Tibial nerve (tissue), 4 donors: ENCODE measurements around the gene SFXN5. TPM values are rescaled to one million over a fixed set of nuclear protein-coding genes. Genes with fewer than 3 reads are reported as not detected.

Experiments
- DNase-seq, 2 donors: peaks; one replicate each; pipeline ENCODE4 v3.0.0-alpha.2; 2019; ENCODE audit warnings: low spot score in 2 of 2
- H3K27ac ChIP-seq, 4 donors: fragments of 200-600 bp; sonication (generic) in 3 of 4; one replicate each; pipeline ENCODE4 v1.5.1; 2017 to 2019; ENCODE audit warnings: mild to moderate bottlenecking in 1 of 4
- H3K27me3 ChIP-seq, 2 donors: fragments of 200-600 bp; sonication (generic) in 1 of 2; one replicate each; pipeline versions ENCODE4 v1.5.1 to v1.6.0; 2017 to 2019
- H3K36me3 ChIP-seq, 3 donors: fragments of 200-600 bp; sonication (generic); one replicate each; pipeline ENCODE4 v1.5.1; 2018 to 2019
- H3K4me1 ChIP-seq, 4 donors: fragments of 200-600 bp; sonication (generic) in 3 of 4; one replicate each; pipeline ENCODE4 v1.5.1; 2017 to 2019
- H3K4me3 ChIP-seq, 4 donors: fragments of 200-600 bp; sonication (generic) in 3 of 4; one replicate each; pipeline ENCODE4 v1.5.1; 2017 to 2019; ENCODE audit warnings: mild to moderate bottlenecking in 1 of 4, moderate library complexity in 1 of 4
- H3K9me3 ChIP-seq, 4 donors: fragments of 200-600 bp; sonication (generic) in 3 of 4; one replicate each; pipeline ENCODE4 v1.5.1; 2017 to 2019
- EP300 ChIP-seq, 2 donors: sonication (generic); formaldehyde crosslinking; IDR thresholded peaks; one replicate each; pipeline ENCODE4 v1.6.1; 2017; ENCODE audit warnings: antibody characterized with exemption in 2 of 2, mild to moderate bottlenecking in 1 of 2
- POLR2A ChIP-seq, 2 donors: fragments of 450-650 bp; IDR thresholded peaks; one replicate each; pipeline ENCODE4 v1.6.1; 2017; ENCODE audit warnings: antibody characterized with exemption in 2 of 2, mild to moderate bottlenecking in 2 of 2, moderate library complexity in 2 of 2
- WGBS, 2 donors: methylation state at CpG; one replicate each; pipeline ENCODE4 v1.1.5; 2018; 5-methylcytosine and 5-hydroxymethylcytosine counted together
- total RNA-seq, 4 donors: library from RNA; depleted of rRNA; stranded (reverse); fragments of >200 nt; gene quantifications; one replicate each; pipeline ENCODE4 v1.1.0, GENCODE V29; 2016
- TF ChIP-seq, protein P1 (sequence below), 5 experiments: fragments of 200-600 bp in 3 of 5; fragments of 450-650 bp in 2 of 5; sonication (generic) in 3 of 5; IDR thresholded peaks; one replicate each; pipeline ENCODE4 v1.5.1; 2016 to 2019; ENCODE audit warnings: antibody characterized with exemption in 5 of 5, mild to moderate bottlenecking in 3 of 5, moderate library complexity in 2 of 5

Gene SFXN5
- total RNA-seq, 4 donors from 2014 or later = 13.8 to 58.1 (median 21.7) TPM

DNA sequence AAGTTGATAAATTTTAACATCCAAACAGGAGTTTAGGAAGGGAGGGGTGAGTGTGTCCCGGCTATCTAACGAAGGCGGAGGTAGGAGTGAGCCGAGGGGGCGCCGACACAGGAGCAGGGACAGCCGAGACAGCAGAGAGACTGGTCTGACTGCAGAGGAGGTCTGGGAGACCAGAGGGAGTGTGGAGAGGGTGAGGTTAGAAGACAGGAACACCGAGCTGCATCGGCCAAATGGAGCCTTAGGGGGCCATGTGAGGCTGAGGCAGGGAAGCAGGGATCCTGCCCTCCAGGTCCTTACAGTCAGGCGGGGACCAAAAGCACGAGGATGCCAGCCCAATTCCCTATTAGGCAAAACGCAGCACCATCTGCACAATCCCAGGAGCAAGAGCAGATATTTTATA is 67.0 kb downstream of the SFXN5 start:
- H3K27me3 ChIP-seq = no peaks in the 10 kb centered on the region
- TF ChIP-seq POLR2A (IDR thresholded peaks at IDR 0.05) (no peak), EP300 (IDR thresholded peaks at IDR 0.05) (no peak)
- TF ChIP-seq, protein P1, sequence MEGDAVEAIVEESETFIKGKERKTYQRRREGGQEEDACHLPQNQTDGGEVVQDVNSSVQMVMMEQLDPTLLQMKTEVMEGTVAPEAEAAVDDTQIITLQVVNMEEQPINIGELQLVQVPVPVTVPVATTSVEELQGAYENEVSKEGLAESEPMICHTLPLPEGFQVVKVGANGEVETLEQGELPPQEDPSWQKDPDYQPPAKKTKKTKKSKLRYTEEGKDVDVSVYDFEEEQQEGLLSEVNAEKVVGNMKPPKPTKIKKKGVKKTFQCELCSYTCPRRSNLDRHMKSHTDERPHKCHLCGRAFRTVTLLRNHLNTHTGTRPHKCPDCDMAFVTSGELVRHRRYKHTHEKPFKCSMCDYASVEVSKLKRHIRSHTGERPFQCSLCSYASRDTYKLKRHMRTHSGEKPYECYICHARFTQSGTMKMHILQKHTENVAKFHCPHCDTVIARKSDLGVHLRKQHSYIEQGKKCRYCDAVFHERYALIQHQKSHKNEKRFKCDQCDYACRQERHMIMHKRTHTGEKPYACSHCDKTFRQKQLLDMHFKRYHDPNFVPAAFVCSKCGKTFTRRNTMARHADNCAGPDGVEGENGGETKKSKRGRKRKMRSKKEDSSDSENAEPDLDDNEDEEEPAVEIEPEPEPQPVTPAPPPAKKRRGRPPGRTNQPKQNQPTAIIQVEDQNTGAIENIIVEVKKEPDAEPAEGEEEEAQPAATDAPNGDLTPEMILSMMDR (IDR thresholded peaks at IDR 0.05) = no peak
- H3K36me3 ChIP-seq = peaks cover 0 to 41% (median 0%) of the 10 kb centered on the region in 3 donors
- H3K27ac ChIP-seq = no peak overlapping the region
- no peaks in the 10 kb centered on the region for H3K9me3 ChIP-seq
- no peak overlapping the region for H3K4me3 ChIP-seq
- WGBS, 2 donors = 80 to 84% methylated on average over 12 of the region's 12 CpGs
- H3K4me1 ChIP-seq = no peaks in the 10 kb centered on the region
- DNase-seq = no peak

DNA sequence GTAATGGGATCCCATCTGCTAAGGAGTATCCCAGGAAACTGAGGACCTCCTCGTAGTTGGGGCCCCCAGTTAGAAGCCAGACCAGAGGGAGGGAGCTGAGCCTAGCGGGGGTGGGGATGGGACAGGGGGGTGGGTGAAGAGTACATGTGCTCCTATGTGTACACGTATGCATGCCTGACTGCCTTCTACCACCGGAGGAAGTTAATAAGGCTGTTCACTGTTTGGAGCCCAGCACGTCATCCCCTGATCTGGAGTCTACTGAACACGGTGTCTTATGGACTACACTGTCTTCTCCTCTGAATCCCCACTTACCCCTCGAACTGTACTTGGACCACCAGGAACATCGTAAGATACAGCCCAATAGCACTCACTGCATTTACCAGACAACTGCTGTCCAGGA is 68.5 kb downstream of the SFXN5 start:
- TF ChIP-seq, protein P1 (IDR thresholded peaks at IDR 0.05) = no peak
- TF ChIP-seq POLR2A (IDR thresholded peaks at IDR 0.05) (no peak), EP300 (IDR thresholded peaks at IDR 0.05) (no peak)
- WGBS, 2 donors = 77 to 81% methylated on average over 8 of the region's 8 CpGs
- Histone ChIP-seq H3K4me3 (no peak overlapping the region), H3K36me3 (peaks cover 0 to 35% (median 0%) of the 10 kb centered on the region in 3 donors), H3K4me1 (no peaks in the 10 kb centered on the region), H3K27me3 (no peaks in the 10 kb centered on the region), H3K9me3 (no peaks in the 10 kb centered on the region), H3K27ac (no peak overlapping the region)
- no peak for DNase-seq

DNA sequence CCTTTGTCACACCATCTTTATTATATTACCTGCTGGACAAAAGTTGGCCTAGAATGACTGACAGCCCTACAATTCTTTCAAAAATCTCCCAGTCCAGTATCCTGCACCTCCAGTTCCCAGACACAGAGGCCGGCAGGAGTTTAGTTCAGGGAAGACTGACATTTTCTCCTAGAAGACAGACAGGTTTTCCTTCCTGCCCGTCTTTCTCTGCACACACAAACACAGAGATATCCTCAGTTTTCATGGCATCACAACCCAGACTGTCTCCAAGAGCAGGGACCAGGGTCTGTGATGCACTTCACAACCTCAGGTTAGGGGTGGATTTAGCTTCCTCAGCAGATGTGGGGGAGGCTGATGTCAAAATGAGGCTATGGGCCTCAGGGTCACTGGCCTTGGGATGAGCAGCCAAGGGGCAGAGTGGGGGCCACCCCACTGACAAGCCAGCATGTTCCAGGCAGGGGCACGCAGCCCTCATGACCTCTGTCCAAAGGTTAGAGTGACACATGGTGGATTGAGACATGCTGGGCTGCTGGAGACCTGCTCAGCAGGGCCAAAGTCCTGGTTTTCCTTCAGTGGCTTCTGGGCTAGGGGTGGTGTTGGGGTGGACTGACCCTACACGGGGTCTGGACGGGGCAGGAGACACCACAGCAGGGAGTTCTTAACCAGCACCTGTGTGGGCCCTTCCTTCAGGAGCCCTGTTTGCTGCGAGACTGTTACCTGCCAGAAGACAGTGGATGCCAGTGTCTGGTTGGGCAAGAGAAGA is 70.5 kb downstream of the SFXN5 start:
- no peak for DNase-seq
- Histone ChIP-seq H3K36me3 (peaks cover 0 to 45% (median 0%) of the 10 kb centered on the region in 3 donors), H3K27ac (no peak overlapping the region), H3K4me1 (no peaks in the 10 kb centered on the region), H3K27me3 (no peaks in the 10 kb centered on the region), H3K9me3 (no peaks in the 10 kb centered on the region), H3K4me3 (no peak overlapping the region)
- TF ChIP-seq EP300 (IDR thresholded peaks at IDR 0.05) (no peak), POLR2A (IDR thresholded peaks at IDR 0.05) (no peak)
- TF ChIP-seq, protein P1 (IDR thresholded peaks at IDR 0.05) = no peak
- 90 to 92% methylated on average over 6 of the region's 6 CpGs for WGBS, 2 donors

DNA sequence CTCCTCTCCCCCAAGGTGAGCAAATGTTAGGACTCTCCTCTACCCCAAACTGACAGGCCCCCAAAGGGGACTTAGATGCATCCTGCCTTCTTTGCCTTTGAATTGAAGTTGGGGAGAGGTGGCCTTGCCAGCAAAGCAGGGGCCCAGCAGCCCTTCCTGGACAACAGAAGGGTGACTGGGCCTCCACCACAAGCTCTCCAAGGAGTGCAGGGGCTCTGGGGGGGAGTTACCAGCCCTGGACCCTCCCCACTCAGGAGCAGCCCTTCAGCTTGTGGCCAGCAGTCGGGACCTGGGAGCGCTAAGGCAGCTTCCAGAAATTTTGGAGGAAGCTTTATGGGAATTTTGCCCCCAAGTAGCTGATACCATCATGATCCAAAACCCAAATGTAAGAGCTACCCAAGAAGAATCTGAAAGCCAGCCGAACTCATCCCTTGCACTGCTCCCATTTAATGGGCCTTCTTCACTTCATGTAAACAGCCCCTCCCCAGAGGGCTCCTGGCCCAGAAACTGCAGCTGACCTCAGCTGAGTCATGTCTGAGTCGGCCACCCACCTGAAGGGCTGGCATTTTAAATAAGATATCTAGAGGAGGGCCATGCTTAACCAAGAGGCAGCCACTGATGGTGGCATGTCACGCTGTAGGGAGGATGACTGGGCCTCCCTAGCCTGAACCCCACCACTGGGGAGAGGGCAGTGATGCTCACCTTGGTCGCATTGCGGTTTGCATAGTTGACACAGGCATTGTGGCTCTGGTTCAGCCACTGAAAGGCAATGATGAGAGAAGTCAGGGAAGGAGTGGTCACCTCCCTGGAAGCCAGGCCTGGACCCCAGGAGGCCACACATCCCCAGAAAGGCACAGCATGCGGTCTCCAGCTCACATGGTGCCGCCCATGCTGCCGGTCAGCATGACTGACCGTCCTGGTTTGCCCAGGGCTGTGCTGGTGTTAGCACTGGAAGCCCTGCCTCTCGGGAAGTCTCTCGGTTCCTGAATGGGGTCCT is 71.5 kb downstream of the SFXN5 start:
- 85 to 88% methylated on average over 12 to 13 of the region's 13 CpGs for WGBS, 2 donors
- Histone ChIP-seq H3K4me1 (no peaks in the 10 kb centered on the region), H3K9me3 (no peaks in the 10 kb centered on the region), H3K27ac (no peak overlapping the region), H3K27me3 (no peaks in the 10 kb centered on the region), H3K36me3 (peaks cover 0 to 46% (median 0%) of the 10 kb centered on the region in 3 donors), H3K4me3 (no peak overlapping the region)
- no peak for TF ChIP-seq EP300 (IDR thresholded peaks at IDR 0.05)
- TF ChIP-seq POLR2A (IDR thresholded peaks at IDR 0.05) = no peak
- DNase-seq = no peak

DNA sequence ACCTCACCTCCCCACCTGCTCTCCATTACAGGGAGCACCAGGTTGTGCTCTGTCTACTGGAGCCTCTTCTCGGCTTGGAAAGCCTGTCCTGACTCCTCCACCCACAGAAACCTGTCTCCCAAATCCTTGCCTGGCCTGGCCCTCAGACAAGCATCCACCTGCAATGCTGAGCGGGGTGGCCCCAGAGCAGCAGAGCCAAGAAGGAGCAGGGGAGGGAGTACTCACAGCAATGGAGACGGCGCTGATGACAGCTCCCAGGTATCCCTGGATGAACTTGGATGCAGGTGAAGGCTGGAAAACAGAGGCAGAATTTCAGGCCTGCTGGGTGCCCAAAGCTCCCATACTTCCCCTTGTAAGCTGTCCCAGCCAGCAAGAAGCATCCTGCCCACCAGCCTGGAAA is 72.8 kb downstream of the SFXN5 start:
- peaks cover 0 to under 1% (median 0%) of the 10 kb centered on the region in 4 donors for H3K4me1 ChIP-seq
- TF ChIP-seq EP300 (IDR thresholded peaks at IDR 0.05) = no peak
- TF ChIP-seq POLR2A (IDR thresholded peaks at IDR 0.05) = no peak
- TF ChIP-seq, protein P1 (IDR thresholded peaks at IDR 0.05) = no peak
- H3K27ac ChIP-seq = no peak overlapping the region
- peaks cover 0 to 41% (median 0%) of the 10 kb centered on the region in 3 donors for H3K36me3 ChIP-seq
- DNase-seq = no peak
- no peaks in the 10 kb centered on the region for H3K9me3 ChIP-seq
- no peak overlapping the region for H3K4me3 ChIP-seq
- no peaks in the 10 kb centered on the region for H3K27me3 ChIP-seq
- WGBS, 2 donors = 98% methylated on average over 4 of the region's 4 CpGs
